ENCODE results near the gene PAGE2.

- no peak for TF ChIP-seq EZH2phosphoT487 (IDR thresholded peaks at IDR 0.05; ENCODE audit: insufficient read depth, low read depth)
- no peak for TF ChIP-seq EZH2 (IDR thresholded peaks at IDR 0.05; ENCODE audit: insufficient read depth, poor library complexity, severe bottlenecking)
Observed at GRCh38 chrX:55135171-55135570, 46.4 kb downstream of the PAGE2 start.
